A549 (cell line): ENCODE measurements around the gene HS6ST2. TPM values are rescaled to one million over a fixed set of nuclear protein-coding genes. Genes with fewer than 3 reads are reported as not detected.

Source experiments
- ATAC-seq, 2 experiments: fragments of 200-7000 bp in 1 of 2; fragments of >200 bp in 1 of 2; cut with Nextera tagmentation in 1 of 2; cut with Tn5 transposase in 1 of 2; 3 replicates each; pipeline versions ENCODE4 v1.8.0 to v1.9.1; 2018 to 2020; ENCODE audit warnings: mild to moderate bottlenecking in 1 of 2, moderate library complexity in 1 of 2
- CTCF ChIA-PET: fragments of 300-600 bp; sonication (Branson Sonifier 250); formaldehyde crosslinking; extraction: SDS; loops from one replicate; lab custom pipeline; 2021; ENCODE audit warnings: antibody characterized with exemption, inconsistent platforms; lab: Yijun Ruan, JAX
- POLR2A ChIA-PET: fragments of 350-600 bp; formaldehyde crosslinking; extraction: SDS; loops from one replicate; lab custom pipeline; 2021; ENCODE audit warnings: antibody characterized with exemption, inconsistent platforms; lab: Yijun Ruan, JAX
- DNase-seq, 2 experiments: peaks; one replicate each; pipeline versions ENCODE4 v3.0.0 to v3.0.0-alpha.2; 2011 to 2016; ENCODE audit warnings: low read depth in 1 of 2, low spot score in 1 of 2
- FAIRE-seq: peaks from 2 replicates; lab custom pipeline; 2011; peaks lifted over from hg19 to GRCh38; lab: Jason Lieb, UNC
- H3K27ac ChIP-seq, 2 experiments: fragments of >200 bp; sonication (Bioruptor Twin); formaldehyde crosslinking; 3 replicates each; pipeline ENCODE4 v1.5.1; 2016 to 2017
- H3K4me1 ChIP-seq: fragments of >200 bp; sonication (Bioruptor Twin); formaldehyde crosslinking; 3 replicates; pipeline ENCODE4 v1.6.1; 2016
- H3K4me2 ChIP-seq: fragments of >200 bp; sonication (Bioruptor Twin); formaldehyde crosslinking; 3 replicates; pipeline ENCODE4 v1.6.1; 2016
- H3K4me3 ChIP-seq: fragments of >200 bp; sonication (Bioruptor Twin); formaldehyde crosslinking; 3 replicates; pipeline ENCODE4 v1.5.1; 2016
- H3K9me3 ChIP-seq: fragments of >200 bp; sonication (Bioruptor Twin); formaldehyde crosslinking; 3 replicates; pipeline ENCODE4 v1.6.1; 2016
- CBX8 ChIP-seq: fragments of 200-600 bp; sonication (generic); IDR thresholded peaks from 2 replicates; pipeline ENCODE4 v1.6.1; 2016
- CEBPB ChIP-seq, 2 experiments: fragments of >200 bp in 1 of 2; sonication (Bioruptor Twin) in 1 of 2; formaldehyde crosslinking in 1 of 2; IDR thresholded peaks; 2 replicates each; pipeline ENCODE4 v1.6.1; 2012 to 2016
- ESRRA ChIP-seq: fragments of 150-350 bp; IDR thresholded peaks from 2 replicates; pipeline ENCODE4 v1.6.1; 2014; ENCODE audit warnings: mild to moderate bottlenecking, low read length, borderline replicate concordance
- FOSB ChIP-seq: fragments of 250-450 bp; sonication (Bioruptor Pico); IDR thresholded peaks from 2 replicates; pipeline ENCODE4 v1.5.0; 2020; ENCODE audit warnings: mild to moderate bottlenecking, moderate library complexity
- HOXB13 ChIP-seq: fragments of 250-450 bp; sonication (Bioruptor Pico); IDR thresholded peaks from 2 replicates; pipeline ENCODE4 v1.5.0; 2020; ENCODE audit warnings: low read depth, mild to moderate bottlenecking, moderate library complexity
- JUNB ChIP-seq: fragments of >200 bp; sonication (Bioruptor Twin); formaldehyde crosslinking; IDR thresholded peaks from 2 replicates; pipeline ENCODE4 v1.6.1; 2016
- KDM1A ChIP-seq: fragments of 200-600 bp; sonication (generic); IDR thresholded peaks from 2 replicates; pipeline ENCODE4 v1.6.1; 2016; ENCODE audit warnings: low read depth, mild to moderate bottlenecking
- MAFK ChIP-seq: fragments of 450-650 bp; IDR thresholded peaks from 2 replicates; pipeline ENCODE4 v1.6.1; 2014; ENCODE audit not compliant: partially characterized antibody
- MYC ChIP-seq: IDR thresholded peaks from 2 replicates; pipeline ENCODE4 v1.6.1; 2012; ENCODE audit warnings: mild to moderate bottlenecking, inconsistent platforms, low read length, improper control_type of control experiment, borderline replicate concordance
- RAD21 ChIP-seq, 2 experiments: fragments of >200 bp in 1 of 2; sonication (Bioruptor Twin) in 1 of 2; formaldehyde crosslinking in 1 of 2; IDR thresholded peaks in 1 of 2; conservative IDR thresholded peaks in 1 of 2; 2 replicates in 1 of 2; 3 replicates in 1 of 2; pipeline ENCODE4 v1.6.1; 2012 to 2018; ENCODE audit warnings: inconsistent platforms in 1 of 2
- SMC3 ChIP-seq: fragments of >200 bp; sonication (Bioruptor Twin); formaldehyde crosslinking; IDR thresholded peaks from 3 replicates; pipeline ENCODE4 v1.6.1; 2018; ENCODE audit warnings: inconsistent platforms
- ZFP36 ChIP-seq: fragments of 450-650 bp; IDR thresholded peaks from 2 replicates; pipeline ENCODE4 v1.6.1; 2014; ENCODE audit warnings: borderline replicate concordance; ENCODE audit not compliant: partially characterized antibody
- WGBS: methylation state at CpG from one replicate; pipeline ENCODE4 v1.1.6; 2017; ENCODE audit errors: missing lambda C conversion rate; 5-methylcytosine and 5-hydroxymethylcytosine counted together
- polyA plus RNA-seq, 4 experiments: library from polyadenylated mRNA; depleted of rRNA in 3 of 4; stranded (reverse); fragments of >200 nt; fragmentation: RNase III in 1 of 4; extraction: RNeasy Plus Mini Kit Qiagen cat#74134 plus additional on column Dnase treatment in 1 of 4; gene quantifications; 2 replicates in 3 of 4; 3 replicates in 1 of 4; pipeline ENCODE4 v1.2.3, GENCODE V29; 2011 to 2017
- TF ChIP-seq, protein P1 (sequence below): IDR thresholded peaks from 2 replicates; pipeline ENCODE4 v1.6.1; 2012
- TF ChIP-seq, protein P2 (sequence below): fragments of >200 bp; sonication (Bioruptor Twin); formaldehyde crosslinking; IDR thresholded peaks from 3 replicates; pipeline ENCODE4 v1.6.1; 2016
- TF ChIP-seq, protein P3 (sequence below): fragments of >200 bp; sonication (Bioruptor Twin); formaldehyde crosslinking; IDR thresholded peaks from 3 replicates; pipeline ENCODE4 v1.5.1; 2016
- TF ChIP-seq, protein P4 (sequence below): fragments of 250-450 bp; sonication (Bioruptor Pico); IDR thresholded peaks from 2 replicates; pipeline ENCODE4 v1.5.0; 2021; ENCODE audit warnings: mild to moderate bottlenecking, moderate library complexity, borderline replicate concordance
- TF ChIP-seq, protein P5 (sequence below): fragments of 200-600 bp; sonication (generic); IDR thresholded peaks from 2 replicates; pipeline ENCODE4 v1.6.1; 2016; ENCODE audit warnings: antibody characterized with exemption, mild to moderate bottlenecking, moderate library complexity
- TF ChIP-seq, protein P6 (sequence below): IDR thresholded peaks from 2 replicates; pipeline ENCODE4 v1.6.1; 2012; ENCODE audit warnings: low read depth, borderline replicate concordance

The HS6ST2 gene
- polyA plus RNA-seq, 2 of the 4 experiments (the other 2 are of a cell fraction): 0.01 to 0.04 TPM

DNA sequence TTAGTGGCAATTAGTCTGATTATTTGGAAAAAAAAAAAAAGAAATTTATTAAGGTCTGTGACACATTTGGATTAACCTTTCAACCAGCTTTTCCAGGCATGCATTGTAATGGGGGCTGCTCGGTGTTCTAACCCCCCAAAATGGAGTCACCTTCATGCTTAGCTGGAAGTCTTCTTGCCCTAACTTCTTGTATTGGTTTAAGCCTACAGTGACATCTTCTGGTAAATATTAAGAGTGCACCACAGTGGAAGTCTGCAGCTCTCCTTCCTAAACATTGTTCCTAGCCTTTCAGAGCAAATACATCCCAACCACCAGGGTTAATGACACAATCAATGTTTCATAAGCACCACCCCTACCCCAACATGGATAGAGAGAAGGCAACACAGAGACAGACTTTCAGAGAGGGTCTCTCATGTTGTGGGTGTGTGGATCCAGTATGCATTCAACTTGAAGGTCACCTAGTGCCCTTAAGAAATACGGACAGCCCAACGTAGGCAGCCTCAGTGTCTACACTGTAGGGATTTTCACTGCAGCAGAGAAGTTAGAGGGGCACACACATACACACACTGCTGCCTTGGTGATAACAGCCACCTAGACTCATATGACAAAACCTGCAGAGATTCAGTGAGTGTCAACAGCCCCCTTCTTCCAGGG is 326.7 kb downstream of the HS6ST2 start:
- Histone ChIP-seq H3K4me2 (no peak overlapping the region), H3K27ac (no peak overlapping the region), H3K9me3 (no peaks in the 10 kb centered on the region)
- ATAC-seq (peak; percentile 68 to 84; a peak in 4 of 6 replicates), DNase-seq (peak; percentile 13 to 36)
- ChIA-PET POLR2A (no interaction called here), CTCF (interaction anchor here (0.5 to 2.7 kb wide), 14 partner anchors 10 to 1038 kb away, joined by 3 to 14 read pairs (median 4); no protein-coding TSS in a partner anchor)
- 13% methylated on average over 2 of the region's 3 CpGs for WGBS
- TF ChIP-seq, protein P1, sequence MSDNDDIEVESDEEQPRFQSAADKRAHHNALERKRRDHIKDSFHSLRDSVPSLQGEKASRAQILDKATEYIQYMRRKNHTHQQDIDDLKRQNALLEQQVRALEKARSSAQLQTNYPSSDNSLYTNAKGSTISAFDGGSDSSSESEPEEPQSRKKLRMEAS: no peak
- TF ChIP-seq KDM1A (no peak), RAD21 (conservative IDR thresholded peaks at IDR 0.05 in 1 of 2, IDR thresholded peaks at IDR 0.05 in 1 of 2) (peak; percentile 53 to 58; a peak in 4 of 5 replicates), FOSB (no peak), SMC3 (peak; percentile 52; the same call in 2 of the 3 replicates), MYC (no peak), CEBPB (IDR thresholded peaks at IDR 0.05) (no peak), MAFK (no peak)
- TF ChIP-seq, protein P2, sequence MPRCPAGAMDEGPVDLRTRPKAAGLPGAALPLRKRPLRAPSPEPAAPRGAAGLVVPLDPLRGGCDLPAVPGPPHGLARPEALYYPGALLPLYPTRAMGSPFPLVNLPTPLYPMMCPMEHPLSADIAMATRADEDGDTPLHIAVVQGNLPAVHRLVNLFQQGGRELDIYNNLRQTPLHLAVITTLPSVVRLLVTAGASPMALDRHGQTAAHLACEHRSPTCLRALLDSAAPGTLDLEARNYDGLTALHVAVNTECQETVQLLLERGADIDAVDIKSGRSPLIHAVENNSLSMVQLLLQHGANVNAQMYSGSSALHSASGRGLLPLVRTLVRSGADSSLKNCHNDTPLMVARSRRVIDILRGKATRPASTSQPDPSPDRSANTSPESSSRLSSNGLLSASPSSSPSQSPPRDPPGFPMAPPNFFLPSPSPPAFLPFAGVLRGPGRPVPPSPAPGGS: no peak
- TF ChIP-seq, protein P3, sequence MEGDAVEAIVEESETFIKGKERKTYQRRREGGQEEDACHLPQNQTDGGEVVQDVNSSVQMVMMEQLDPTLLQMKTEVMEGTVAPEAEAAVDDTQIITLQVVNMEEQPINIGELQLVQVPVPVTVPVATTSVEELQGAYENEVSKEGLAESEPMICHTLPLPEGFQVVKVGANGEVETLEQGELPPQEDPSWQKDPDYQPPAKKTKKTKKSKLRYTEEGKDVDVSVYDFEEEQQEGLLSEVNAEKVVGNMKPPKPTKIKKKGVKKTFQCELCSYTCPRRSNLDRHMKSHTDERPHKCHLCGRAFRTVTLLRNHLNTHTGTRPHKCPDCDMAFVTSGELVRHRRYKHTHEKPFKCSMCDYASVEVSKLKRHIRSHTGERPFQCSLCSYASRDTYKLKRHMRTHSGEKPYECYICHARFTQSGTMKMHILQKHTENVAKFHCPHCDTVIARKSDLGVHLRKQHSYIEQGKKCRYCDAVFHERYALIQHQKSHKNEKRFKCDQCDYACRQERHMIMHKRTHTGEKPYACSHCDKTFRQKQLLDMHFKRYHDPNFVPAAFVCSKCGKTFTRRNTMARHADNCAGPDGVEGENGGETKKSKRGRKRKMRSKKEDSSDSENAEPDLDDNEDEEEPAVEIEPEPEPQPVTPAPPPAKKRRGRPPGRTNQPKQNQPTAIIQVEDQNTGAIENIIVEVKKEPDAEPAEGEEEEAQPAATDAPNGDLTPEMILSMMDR: peak; percentile 54
- TF ChIP-seq, protein P4, sequence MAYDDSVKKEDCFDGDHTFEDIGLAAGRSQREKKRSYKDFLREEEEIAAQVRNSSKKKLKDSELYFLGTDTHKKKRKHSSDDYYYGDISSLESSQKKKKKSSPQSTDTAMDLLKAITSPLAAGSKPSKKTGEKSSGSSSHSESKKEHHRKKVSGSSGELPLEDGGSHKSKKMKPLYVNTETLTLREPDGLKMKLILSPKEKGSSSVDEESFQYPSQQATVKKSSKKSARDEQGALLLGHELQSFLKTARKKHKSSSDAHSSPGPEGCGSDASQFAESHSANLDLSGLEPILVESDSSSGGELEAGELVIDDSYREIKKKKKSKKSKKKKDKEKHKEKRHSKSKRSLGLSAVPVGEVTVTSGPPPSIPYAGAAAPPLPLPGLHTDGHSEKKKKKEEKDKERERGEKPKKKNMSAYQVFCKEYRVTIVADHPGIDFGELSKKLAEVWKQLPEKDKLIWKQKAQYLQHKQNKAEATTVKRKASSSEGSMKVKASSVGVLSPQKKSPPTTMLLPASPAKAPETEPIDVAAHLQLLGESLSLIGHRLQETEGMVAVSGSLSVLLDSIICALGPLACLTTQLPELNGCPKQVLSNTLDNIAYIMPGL: no peak
- TF ChIP-seq, protein P5, sequence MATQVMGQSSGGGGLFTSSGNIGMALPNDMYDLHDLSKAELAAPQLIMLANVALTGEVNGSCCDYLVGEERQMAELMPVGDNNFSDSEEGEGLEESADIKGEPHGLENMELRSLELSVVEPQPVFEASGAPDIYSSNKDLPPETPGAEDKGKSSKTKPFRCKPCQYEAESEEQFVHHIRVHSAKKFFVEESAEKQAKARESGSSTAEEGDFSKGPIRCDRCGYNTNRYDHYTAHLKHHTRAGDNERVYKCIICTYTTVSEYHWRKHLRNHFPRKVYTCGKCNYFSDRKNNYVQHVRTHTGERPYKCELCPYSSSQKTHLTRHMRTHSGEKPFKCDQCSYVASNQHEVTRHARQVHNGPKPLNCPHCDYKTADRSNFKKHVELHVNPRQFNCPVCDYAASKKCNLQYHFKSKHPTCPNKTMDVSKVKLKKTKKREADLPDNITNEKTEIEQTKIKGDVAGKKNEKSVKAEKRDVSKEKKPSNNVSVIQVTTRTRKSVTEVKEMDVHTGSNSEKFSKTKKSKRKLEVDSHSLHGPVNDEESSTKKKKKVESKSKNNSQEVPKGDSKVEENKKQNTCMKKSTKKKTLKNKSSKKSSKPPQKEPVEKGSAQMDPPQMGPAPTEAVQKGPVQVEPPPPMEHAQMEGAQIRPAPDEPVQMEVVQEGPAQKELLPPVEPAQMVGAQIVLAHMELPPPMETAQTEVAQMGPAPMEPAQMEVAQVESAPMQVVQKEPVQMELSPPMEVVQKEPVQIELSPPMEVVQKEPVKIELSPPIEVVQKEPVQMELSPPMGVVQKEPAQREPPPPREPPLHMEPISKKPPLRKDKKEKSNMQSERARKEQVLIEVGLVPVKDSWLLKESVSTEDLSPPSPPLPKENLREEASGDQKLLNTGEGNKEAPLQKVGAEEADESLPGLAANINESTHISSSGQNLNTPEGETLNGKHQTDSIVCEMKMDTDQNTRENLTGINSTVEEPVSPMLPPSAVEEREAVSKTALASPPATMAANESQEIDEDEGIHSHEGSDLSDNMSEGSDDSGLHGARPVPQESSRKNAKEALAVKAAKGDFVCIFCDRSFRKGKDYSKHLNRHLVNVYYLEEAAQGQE: no peak
- TF ChIP-seq, all 56 proteins: peak for 3
- FAIRE-seq: peak; percentile 28
- Histone ChIP-seq H3K4me3 (no peak overlapping the region), H3K4me1 (no peaks in the 10 kb centered on the region)

DNA sequence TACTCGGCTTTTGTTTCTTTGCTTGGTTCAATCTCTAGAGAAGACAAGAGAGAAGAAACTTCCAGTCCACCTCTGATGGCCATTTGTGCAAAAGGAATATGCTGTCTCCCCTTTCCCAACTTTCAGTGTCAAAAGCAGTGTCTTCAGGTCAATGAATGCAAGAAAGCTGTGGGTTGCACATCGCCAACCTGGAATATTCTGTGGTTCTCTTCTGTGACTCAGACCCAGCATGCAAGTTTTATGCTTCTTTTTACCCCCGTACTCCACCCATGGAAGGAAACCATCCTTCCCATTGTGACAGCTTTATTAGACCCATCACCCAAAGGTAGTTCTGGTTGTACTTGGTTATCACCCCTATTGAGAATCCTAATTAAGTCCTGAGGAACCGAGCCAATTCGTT is 334.0 kb downstream of the HS6ST2 start:
- no peak overlapping the region for H3K27ac ChIP-seq
- no peak overlapping the region for H3K4me3 ChIP-seq
- H3K4me2 ChIP-seq: no peak overlapping the region
- H3K9me3 ChIP-seq: no peaks in the 10 kb centered on the region
- ATAC-seq (no peak), DNase-seq (no peak), FAIRE-seq (no peak)
- CTCF ChIA-PET: interaction anchor here (2.3 to 3.3 kb wide), 2 partner anchors 12 to 332 kb away, joined by 5 to 10 read pairs; no protein-coding TSS in a partner anchor
- 8% methylated on average over 5 of the region's 5 CpGs for WGBS
- H3K4me1 ChIP-seq: no peaks in the 10 kb centered on the region
- POLR2A ChIA-PET: no interaction called here
- TF ChIP-seq SMC3 (no peak), CBX8 (no peak), FOSB (no peak), HOXB13 (no peak), CEBPB (IDR thresholded peaks at IDR 0.05) (no peak), ZFP36 (no peak), JUNB (no peak), ESRRA (no peak)
- TF ChIP-seq, protein P3: no peak
- TF ChIP-seq, protein P5: no peak
- TF ChIP-seq, protein P6, sequence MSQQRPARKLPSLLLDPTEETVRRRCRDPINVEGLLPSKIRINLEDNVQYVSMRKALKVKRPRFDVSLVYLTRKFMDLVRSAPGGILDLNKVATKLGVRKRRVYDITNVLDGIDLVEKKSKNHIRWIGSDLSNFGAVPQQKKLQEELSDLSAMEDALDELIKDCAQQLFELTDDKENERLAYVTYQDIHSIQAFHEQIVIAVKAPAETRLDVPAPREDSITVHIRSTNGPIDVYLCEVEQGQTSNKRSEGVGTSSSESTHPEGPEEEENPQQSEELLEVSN: no peak
